Activated CD8-positive, alpha-beta memory T cell treated with anti-CD3 and anti-CD28 coated beads, Interleukin-2, amount 10 ng/mL, durations not matched to agents 7 days and 5 days (primary cell): ENCODE data around the gene NID1. TPM values are rescaled to one million over a fixed set of nuclear protein-coding genes. Genes with fewer than 3 reads are reported as not detected.
"Not testable (repeated sequence)": the region's sequence is repeated elsewhere in the genome, so short reads cannot be mapped to it uniquely, and the experiment has no call there.

Source experiments
- ATAC-seq: fragments of 150-1000 bp; cut with Tn5 transposase; one replicate; pipeline ENCODE4 v1.10.0; 2021; ENCODE audit warnings: moderate library complexity
- CTCF ChIA-PET: fragments of 350-600 bp; sonication (Branson Sonifier 250); formaldehyde crosslinking; loops from one replicate; lab custom pipeline; 2021; ENCODE audit warnings: antibody characterized with exemption; lab: Charles Lee
- DNase-seq: peaks from one replicate; pipeline ENCODE4 v3.0.0-alpha.2; 2020
- H3K27ac Mint-ChIP-seq: one replicate; pipeline ENCODE4 v1.8.0; 2021; ENCODE audit warnings: mild to moderate bottlenecking, mixed read lengths
- H3K27me3 Mint-ChIP-seq: one replicate; pipeline ENCODE4 v1.8.0; 2021; ENCODE audit warnings: mixed read lengths
- H3K36me3 Mint-ChIP-seq: one replicate; pipeline ENCODE4 v1.8.0; 2021; ENCODE audit warnings: mild to moderate bottlenecking, mixed read lengths
- H3K4me1 Mint-ChIP-seq: one replicate; pipeline ENCODE4 v1.8.0; 2021; ENCODE audit warnings: mixed read lengths
- H3K4me3 Mint-ChIP-seq: one replicate; pipeline ENCODE4 v1.8.0; 2021; ENCODE audit warnings: mild to moderate bottlenecking, moderate library complexity, mixed read lengths
- H3K9me3 Mint-ChIP-seq: one replicate; pipeline ENCODE4 v1.8.0; 2022; ENCODE audit warnings: low read depth, mixed read lengths
- total RNA-seq, 2 experiments: library from RNA; stranded (reverse); gene quantifications; one replicate each; pipeline ENCODE4 v1.2.3, GENCODE V29; 2021

NID1 gene
- total RNA-seq, 2 experiments from 2014 or later, result 0.38 to 0.52 TPM

DNA sequence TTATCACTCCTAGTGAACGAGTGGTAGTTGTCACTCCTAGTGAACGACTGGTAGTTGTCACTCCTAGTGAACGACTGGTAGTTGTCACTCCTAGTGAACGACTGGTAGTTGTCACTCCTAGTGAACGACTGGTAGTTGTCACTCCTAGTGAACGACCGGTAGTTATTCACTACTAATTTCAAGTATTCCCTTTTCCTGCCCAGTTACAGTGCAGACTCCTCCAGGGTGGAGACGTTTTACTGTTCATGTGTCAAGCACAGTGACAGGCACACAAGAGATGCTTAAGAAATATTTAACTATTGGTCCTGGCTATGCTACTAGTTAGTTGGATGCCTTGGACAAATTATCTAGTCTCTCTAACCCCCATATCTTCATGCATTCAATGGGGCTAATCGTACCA, 61.8 kb downstream of the NID1 start:
- H3K27me3 Mint-ChIP-seq, H3K4me3 Mint-ChIP-seq, ATAC-seq, DNase-seq, H3K9me3 Mint-ChIP-seq: not testable (repeated sequence)
- H3K27ac Mint-ChIP-seq, result peak overlapping the region; percentile 71
- H3K4me1 Mint-ChIP-seq, result peaks cover 56% of the 10 kb centered on the region
- H3K36me3 Mint-ChIP-seq, result peaks cover 11% of the 10 kb centered on the region
- CTCF ChIA-PET, result interaction anchor here (0.8 kb wide), 1 partner anchor 28 kb away, joined by 5 read pairs; no protein-coding TSS in a partner anchor

DNA sequence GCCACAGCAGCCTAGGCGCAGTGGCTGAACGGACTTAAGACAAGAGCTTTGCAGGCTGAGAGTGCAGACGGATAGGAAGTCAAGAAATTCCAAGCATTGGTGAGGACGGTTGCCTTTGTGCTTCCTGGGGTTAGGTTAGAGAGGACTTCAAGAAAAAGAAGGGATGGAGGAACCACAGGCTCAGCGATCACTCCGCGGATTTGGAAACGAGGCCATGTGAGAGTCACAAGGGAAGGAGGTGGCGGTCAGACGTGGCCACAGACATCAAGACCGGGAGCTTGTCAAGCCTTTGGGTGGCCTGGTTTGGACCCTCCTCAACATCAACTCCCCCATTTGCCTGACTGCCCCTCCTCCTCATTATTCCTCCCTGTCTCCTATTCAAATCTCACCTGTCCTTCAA, 62.3 kb downstream of the NID1 start:
- peaks cover 12% of the 10 kb centered on the region for H3K36me3 Mint-ChIP-seq
- CTCF ChIA-PET, result no interaction called here

DNA sequence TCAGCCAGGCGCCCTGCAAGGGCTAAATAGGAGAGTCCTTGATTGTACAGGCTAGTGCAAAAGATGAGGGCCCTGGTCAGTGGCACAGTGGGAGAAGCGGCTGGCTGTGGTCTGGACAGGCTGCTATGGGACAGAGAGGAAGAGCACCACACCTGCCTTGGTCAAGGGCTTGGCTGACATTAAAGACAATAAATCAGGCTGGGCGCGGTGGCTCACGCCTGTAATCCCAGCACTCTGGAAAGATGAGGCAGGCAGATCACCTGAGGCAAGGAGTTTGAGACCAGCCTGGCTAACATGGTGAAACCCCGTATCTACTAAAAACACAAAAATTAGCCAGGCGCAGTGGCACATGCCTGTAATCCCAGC, 62.9 kb downstream of the NID1 start:
- Mint-ChIP-seq H3K9me3 (no peaks in the 10 kb centered on the region), H3K4me3 (no peak overlapping the region), H3K27ac (peak overlapping the region; percentile 29), H3K36me3 (peaks cover 14% of the 10 kb centered on the region), H3K27me3 (no peaks in the 10 kb centered on the region), H3K4me1 (peaks cover 64% of the 10 kb centered on the region)
- DNase-seq (no peak), ATAC-seq (no peak)
- CTCF ChIA-PET, result no interaction called here

More for the DNA sequence above, 62.3 kb downstream of the NID1 start:
- no peaks in the 10 kb centered on the region for H3K9me3 Mint-ChIP-seq
- H3K4me3 Mint-ChIP-seq, result no peak overlapping the region
- peaks cover 61% of the 10 kb centered on the region for H3K4me1 Mint-ChIP-seq
- H3K27me3 Mint-ChIP-seq, result no peaks in the 10 kb centered on the region
- no peak for DNase-seq
- ATAC-seq, result no peak
- peak overlapping the region; percentile 71 for H3K27ac Mint-ChIP-seq

DNA sequence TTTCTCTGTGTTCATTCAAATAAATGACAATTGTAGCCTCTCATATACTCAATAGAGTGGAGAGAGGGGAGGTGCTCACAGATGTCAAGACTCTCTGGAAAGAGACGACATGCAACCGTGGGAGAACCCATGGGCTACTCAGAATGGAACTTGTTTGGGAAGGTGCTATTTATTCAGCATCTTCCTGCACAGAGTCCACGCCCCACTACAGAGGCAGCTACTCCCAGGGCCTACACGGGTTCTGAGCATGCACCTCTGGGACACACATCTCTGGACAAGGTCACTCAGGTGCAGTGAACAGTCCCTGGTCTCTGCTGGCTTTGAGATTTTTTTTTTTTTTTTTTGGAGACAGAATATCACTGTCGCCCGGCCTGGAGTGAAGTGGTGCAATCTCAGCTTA, 64.1 kb downstream of the NID1 start:
- no peak for DNase-seq
- H3K4me3 Mint-ChIP-seq, result no peak overlapping the region

GRCh38 chr1:235999259-235999925, 65.5 kb downstream of the NID1 start:
- CTCF ChIA-PET, result interaction anchor here (1.3 to 3.6 kb wide), 4 partner anchors 19 to 495 kb away, joined by 3 to 32 read pairs (median 7); partner anchors contain the start of genes B3GALNT2 and LYST
- H3K27me3 Mint-ChIP-seq, result no peaks in the 10 kb centered on the region
- H3K27ac Mint-ChIP-seq, result peak overlapping the region; percentile 97
- peak; percentile 87 for DNase-seq
- H3K9me3 Mint-ChIP-seq, result no peaks in the 10 kb centered on the region
- peaks cover 80% of the 10 kb centered on the region for H3K4me1 Mint-ChIP-seq
- peaks cover 17% of the 10 kb centered on the region for H3K36me3 Mint-ChIP-seq
- peak overlapping the region; percentile 49 for H3K4me3 Mint-ChIP-seq
- ATAC-seq, result peak; percentile 86

More for the DNA sequence above, 64.1 kb downstream of the NID1 start:
- Mint-ChIP-seq H3K27me3 (no peaks in the 10 kb centered on the region), H3K27ac (peak overlapping the region; percentile 97), H3K9me3 (no peaks in the 10 kb centered on the region), H3K4me1 (peaks cover 75% of the 10 kb centered on the region), H3K36me3 (peaks cover 17% of the 10 kb centered on the region)
- CTCF ChIA-PET, result interaction anchor here (3.6 kb wide), 1 partner anchor 29 kb away, joined by 32 read pairs; no protein-coding TSS in a partner anchor
- ATAC-seq, result no peak

DNA sequence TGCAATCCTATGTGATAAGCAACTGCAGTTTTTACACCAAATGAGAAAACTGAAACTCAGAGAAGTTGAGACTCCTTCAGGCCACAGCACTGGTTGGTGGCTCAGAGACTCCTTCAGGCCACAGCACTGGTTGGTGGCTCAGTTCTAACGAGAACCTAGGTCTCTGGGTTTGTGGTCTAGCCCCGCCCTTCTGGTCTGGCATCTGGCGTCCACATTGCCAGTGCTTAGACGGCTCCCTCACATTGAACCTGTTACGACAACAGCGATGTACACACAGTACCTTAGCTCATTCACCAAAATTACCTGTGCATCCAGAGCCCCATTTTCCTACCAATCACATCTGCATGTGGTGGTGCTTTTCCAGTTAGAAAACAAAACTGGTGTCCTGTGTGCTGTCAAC, 66.1 kb downstream of the NID1 start:
- H3K27ac Mint-ChIP-seq, result peak overlapping the region; percentile 97
- DNase-seq (peak; percentile 94), ATAC-seq (peak; percentile 73)
- CTCF ChIA-PET, result interaction anchor here (0.6 to 3.6 kb wide), 5 partner anchors 19 to 494 kb away, joined by 3 to 32 read pairs (median 7); partner anchors contain the start of genes B3GALNT2 and LYST
- H3K9me3 Mint-ChIP-seq, result no peaks in the 10 kb centered on the region
- H3K4me3 Mint-ChIP-seq, result peak overlapping the region; percentile 49
- peaks cover 74% of the 10 kb centered on the region for H3K4me1 Mint-ChIP-seq
- H3K36me3 Mint-ChIP-seq, result peaks cover 17% of the 10 kb centered on the region
- no peaks in the 10 kb centered on the region for H3K27me3 Mint-ChIP-seq

DNA sequence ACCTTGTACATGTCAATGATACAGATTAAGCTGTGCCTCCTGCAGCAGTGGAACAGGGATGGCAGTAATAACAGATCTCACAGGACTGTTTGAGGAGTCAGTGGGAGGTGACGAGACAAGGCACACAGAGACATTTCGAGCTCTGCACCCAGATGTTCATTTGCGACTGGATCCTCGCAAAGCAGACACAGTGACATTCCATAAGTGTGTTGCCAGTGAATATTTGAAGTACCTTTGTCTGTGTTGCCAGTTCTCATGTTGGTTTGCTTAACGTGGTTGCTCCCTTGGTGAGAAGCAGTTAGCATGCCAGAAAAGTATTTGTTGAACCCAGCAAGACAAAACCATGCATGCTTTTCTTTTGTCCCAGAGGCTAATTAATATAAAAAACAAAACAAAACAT, 67.0 kb downstream of the NID1 start:
- no peak for DNase-seq
- no peak for ATAC-seq
- Mint-ChIP-seq H3K9me3 (no peaks in the 10 kb centered on the region), H3K27ac (peak overlapping the region; percentile 97), H3K36me3 (peaks cover 17% of the 10 kb centered on the region), H3K27me3 (no peaks in the 10 kb centered on the region), H3K4me1 (peaks cover 67% of the 10 kb centered on the region), H3K4me3 (no peak overlapping the region)
- CTCF ChIA-PET, result interaction anchor here (3.6 kb wide), 1 partner anchor 26 kb away, joined by 32 read pairs; no protein-coding TSS in a partner anchor

DNA sequence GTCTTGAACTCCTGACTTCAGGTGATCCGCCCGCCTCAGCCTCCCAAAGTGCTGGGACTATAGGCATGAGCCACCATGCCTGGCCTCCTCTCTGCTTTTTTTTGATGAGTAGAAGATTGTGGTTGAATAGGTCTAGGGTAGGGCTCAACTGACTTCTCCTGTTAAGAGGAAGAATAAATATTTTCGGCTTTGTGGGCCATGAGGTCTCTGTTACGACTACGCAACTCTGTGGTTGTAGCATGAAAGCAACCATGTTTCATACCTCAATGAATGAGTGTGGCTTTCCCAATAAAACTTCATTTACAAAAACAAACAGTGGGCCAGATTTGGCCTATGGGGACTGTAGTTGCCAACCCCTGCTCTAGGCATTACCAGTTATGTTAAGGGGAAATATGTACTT, 67.8 kb downstream of the NID1 start:
- CTCF ChIA-PET, result interaction anchor here (1.8 kb wide), 1 partner anchor 25 kb away, joined by 12 read pairs; no protein-coding TSS in a partner anchor
- Mint-ChIP-seq H3K27me3 (no peaks in the 10 kb centered on the region), H3K9me3 (no peaks in the 10 kb centered on the region), H3K36me3 (peaks cover 17% of the 10 kb centered on the region), H3K4me3 (no peak overlapping the region), H3K27ac (peak overlapping the region; percentile 75), H3K4me1 (peaks cover 62% of the 10 kb centered on the region)
- DNase-seq, result no peak
- no peak for ATAC-seq

GRCh38 chr1:235996048-235996785, 68.7 kb downstream of the NID1 start:
- CTCF ChIA-PET, result interaction anchor here (0.9 to 1.8 kb wide), 3 partner anchors 25 to 482 kb away, joined by 3 to 12 read pairs (median 3); partner anchors contain the start of gene NID1
- Mint-ChIP-seq H3K4me1 (peaks cover 53% of the 10 kb centered on the region), H3K27ac (peak overlapping the region; percentile 75), H3K9me3 (no peaks in the 10 kb centered on the region), H3K4me3 (no peak overlapping the region), H3K36me3 (peaks cover 17% of the 10 kb centered on the region), H3K27me3 (no peaks in the 10 kb centered on the region)
- ATAC-seq (no peak), DNase-seq (no peak)

DNA sequence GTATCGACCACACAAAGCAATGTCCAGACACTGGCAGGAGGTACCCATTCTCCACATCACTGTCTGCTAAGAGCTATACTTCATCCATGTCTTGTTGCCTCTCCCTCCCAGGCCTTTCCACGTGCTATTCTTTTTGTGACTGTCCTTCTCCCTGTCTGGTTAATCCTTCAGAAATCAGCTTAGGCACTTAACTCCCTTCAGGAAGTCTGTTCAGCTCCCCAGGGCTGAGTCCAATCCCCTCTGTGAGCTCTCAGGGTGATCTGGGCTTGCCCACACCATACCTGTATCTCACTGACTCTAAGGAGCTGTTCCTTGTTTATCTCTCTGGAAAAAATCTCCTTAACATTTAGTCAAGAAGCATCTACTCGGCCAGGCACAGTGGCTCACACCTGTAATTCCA, 69.4 kb downstream of the NID1 start:
- peaks cover 48% of the 10 kb centered on the region for H3K4me1 Mint-ChIP-seq
- H3K4me3 Mint-ChIP-seq, result no peak overlapping the region
- peak overlapping the region; percentile 45 for H3K27ac Mint-ChIP-seq
- ATAC-seq (no peak), DNase-seq (no peak)
- H3K27me3 Mint-ChIP-seq, result no peaks in the 10 kb centered on the region
- H3K9me3 Mint-ChIP-seq, result no peaks in the 10 kb centered on the region
- CTCF ChIA-PET, result interaction anchor here (0.9 to 1.8 kb wide), 2 partner anchors 24 to 482 kb away, joined by 3 to 12 read pairs; no protein-coding TSS in a partner anchor
- peaks cover 17% of the 10 kb centered on the region for H3K36me3 Mint-ChIP-seq

- CTCF ChIA-PET, result interaction anchor here (1.2 kb wide), 1 partner anchor 22 kb away, joined by 3 read pairs; no protein-coding TSS in a partner anchor
- no peak overlapping the region for H3K27ac Mint-ChIP-seq
Observed at GRCh38 chr1:235993652-235994051, 71.2 kb downstream of the NID1 start.

GRCh38 chr1:235992868-235993267, 72.0 kb downstream of the NID1 start:
- no peak for ATAC-seq
- no peak for DNase-seq
- Mint-ChIP-seq H3K4me3 (no peak overlapping the region), H3K27me3 (peaks cover 4% of the 10 kb centered on the region), H3K4me1 (peaks cover 22% of the 10 kb centered on the region), H3K9me3 (peaks cover 12% of the 10 kb centered on the region), H3K27ac (no peak overlapping the region), H3K36me3 (peaks cover 24% of the 10 kb centered on the region)
- CTCF ChIA-PET, result interaction anchor here (3.2 kb wide), 1 partner anchor 21 kb away, joined by 12 read pairs; no protein-coding TSS in a partner anchor

More at GRCh38 chr1:235993652-235994051, 71.2 kb downstream of the NID1 start:
- H3K9me3 Mint-ChIP-seq, result peaks cover 7% of the 10 kb centered on the region
- no peak for ATAC-seq
- no peak for DNase-seq
- H3K4me3 Mint-ChIP-seq, result no peak overlapping the region
- peaks cover 30% of the 10 kb centered on the region for H3K4me1 Mint-ChIP-seq
- peaks cover 21% of the 10 kb centered on the region for H3K36me3 Mint-ChIP-seq
- peaks cover under 1% of the 10 kb centered on the region for H3K27me3 Mint-ChIP-seq

DNA sequence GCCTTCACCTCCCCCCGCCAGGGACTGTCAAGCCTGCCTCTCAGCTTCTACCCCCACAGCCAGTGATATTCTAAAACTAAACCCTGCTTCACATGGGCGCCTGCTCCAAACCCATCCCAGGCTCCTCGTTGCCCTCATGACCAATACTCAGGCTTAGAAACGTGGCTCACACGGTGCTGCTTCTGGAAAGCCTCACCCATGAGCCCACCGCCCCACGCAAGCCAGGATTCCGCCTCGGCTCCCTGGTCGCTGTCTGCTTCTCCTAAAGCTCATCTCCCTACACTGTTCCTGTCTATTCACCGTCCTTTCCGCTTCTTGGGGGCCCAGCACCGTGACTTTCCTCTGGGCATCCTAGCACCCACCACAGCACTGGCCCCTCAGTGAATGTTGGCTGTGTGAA, 72.5 kb downstream of the NID1 start:
- no peak for ATAC-seq
- Mint-ChIP-seq H3K27ac (no peak overlapping the region), H3K27me3 (peaks cover 6% of the 10 kb centered on the region), H3K36me3 (peaks cover 28% of the 10 kb centered on the region), H3K4me3 (no peak overlapping the region), H3K4me1 (peaks cover 18% of the 10 kb centered on the region), H3K9me3 (peaks cover 16% of the 10 kb centered on the region)
- CTCF ChIA-PET, result interaction anchor here (3.2 kb wide), 1 partner anchor 21 kb away, joined by 12 read pairs; no protein-coding TSS in a partner anchor
- no peak for DNase-seq
